ENCODE results near the gene CMTM8.

Gene CMTM8

DNA sequence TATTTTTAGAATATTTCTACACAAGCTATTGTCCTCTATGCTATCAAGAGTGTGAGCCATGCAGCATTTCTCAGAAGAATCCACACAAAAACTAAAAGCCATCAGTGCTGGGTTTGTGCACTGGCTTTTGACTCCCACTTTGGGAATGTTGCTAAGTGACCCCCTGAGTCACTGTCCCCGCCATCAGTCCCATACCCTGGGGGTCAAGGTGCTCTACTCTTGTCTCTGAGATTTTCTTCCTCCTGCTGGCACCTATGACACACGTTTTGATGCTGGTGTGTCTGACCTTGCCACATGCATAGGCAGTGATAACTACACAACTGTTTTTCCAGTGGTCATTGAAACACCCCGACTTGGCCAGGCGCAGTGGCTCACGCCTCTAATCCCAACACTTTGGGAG lies 173.0 kb downstream of the CMTM8 start:
- no peak overlapping the region for H3K4me3 ChIP-seq (ENCODE audit: low read depth, low read length)
- TF ChIP-seq, protein P1, sequence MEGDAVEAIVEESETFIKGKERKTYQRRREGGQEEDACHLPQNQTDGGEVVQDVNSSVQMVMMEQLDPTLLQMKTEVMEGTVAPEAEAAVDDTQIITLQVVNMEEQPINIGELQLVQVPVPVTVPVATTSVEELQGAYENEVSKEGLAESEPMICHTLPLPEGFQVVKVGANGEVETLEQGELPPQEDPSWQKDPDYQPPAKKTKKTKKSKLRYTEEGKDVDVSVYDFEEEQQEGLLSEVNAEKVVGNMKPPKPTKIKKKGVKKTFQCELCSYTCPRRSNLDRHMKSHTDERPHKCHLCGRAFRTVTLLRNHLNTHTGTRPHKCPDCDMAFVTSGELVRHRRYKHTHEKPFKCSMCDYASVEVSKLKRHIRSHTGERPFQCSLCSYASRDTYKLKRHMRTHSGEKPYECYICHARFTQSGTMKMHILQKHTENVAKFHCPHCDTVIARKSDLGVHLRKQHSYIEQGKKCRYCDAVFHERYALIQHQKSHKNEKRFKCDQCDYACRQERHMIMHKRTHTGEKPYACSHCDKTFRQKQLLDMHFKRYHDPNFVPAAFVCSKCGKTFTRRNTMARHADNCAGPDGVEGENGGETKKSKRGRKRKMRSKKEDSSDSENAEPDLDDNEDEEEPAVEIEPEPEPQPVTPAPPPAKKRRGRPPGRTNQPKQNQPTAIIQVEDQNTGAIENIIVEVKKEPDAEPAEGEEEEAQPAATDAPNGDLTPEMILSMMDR (IDR thresholded peaks at IDR 0.05; ENCODE audit: low read depth, low read length): no peak

DNA sequence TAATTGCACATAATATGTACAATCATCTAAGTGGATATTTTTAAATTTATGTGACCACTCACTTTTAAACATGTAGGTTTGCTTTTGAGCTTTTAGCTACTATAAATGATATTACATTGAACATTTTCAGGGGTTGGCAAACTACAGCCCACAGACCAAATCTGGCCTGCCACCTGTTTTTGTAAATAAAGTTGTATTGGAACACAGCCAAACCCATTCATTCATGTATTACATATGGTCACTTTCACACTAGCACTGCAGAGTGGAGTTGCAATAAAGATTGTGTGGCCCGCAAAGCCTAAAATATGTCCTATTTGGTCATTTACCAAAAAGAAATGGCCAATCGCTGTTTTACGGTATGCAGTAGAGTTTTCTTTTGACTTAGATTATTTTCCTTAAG lies 174.4 kb downstream of the CMTM8 start:
- TF ChIP-seq, protein P1 (IDR thresholded peaks at IDR 0.05; ENCODE audit: low read depth, low read length): no peak
- no peak overlapping the region for H3K4me3 ChIP-seq (ENCODE audit: low read depth, low read length)

DNA sequence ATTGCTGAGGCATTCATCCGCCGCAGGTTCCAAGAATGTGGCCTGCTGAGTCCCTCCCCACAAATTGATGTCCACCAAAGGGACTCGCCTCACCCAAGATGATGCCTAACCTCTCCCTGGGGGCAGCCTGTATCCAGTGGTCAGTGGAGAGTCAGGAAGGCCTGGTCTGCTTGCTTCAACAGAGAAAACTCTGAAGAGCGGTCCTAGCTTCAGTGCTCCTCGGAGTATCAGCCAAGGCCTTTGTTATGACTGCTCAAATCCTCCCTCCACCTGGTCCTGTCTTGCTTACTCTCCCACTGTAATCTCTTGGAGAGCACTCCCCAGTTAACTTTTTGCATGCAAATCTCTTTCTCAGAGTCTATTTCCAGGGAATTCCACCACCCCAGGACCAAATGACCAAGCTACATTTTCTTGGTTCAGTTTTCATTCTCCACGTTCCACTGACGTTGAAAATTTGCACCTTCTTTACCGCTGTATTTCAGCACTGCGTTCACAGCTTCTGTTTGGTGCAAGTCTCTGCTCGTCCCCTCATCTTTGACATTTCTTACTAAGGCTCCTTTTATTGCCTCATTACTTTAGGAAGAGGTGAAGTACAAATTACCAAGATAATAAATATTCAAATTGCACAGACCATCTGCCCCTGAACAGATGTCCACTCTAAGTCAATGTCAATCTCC lies 175.5 kb downstream of the CMTM8 start:
- TF ChIP-seq, protein P1 (IDR thresholded peaks at IDR 0.05; ENCODE audit: low read depth, low read length): no peak
- no peak overlapping the region for H3K4me3 ChIP-seq (ENCODE audit: low read depth, low read length)

DNA sequence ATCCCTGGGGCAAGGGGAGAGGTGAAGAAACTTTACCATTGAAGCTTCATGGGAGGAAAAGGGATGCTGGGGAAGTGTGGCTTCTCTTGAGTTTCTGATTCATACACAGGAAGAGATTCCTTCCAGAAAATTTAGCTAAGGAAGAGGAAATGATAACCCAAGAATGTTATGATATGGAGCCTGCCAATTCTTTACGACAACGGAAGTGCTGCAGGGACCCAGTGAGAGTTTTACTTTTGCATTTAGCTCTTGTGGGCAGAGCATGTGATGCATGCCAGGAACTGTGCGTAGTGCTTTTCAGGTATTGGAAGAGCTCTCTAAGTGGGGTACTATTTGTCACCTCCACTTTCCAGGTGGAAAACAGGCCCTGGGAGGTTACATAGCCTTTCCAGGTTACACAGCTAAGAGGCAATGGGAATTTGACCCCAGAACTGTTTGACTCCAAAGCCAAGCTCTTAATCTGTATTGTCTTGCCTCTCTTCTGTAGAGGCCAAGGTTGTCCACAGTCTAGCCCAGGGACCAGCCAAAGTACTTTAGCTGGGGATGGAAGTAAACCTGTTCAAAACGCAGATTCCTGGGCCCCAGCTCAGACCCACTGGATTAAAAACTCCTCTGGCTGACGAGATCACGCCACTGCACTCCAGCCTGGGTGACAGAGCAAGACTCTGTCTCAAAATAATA lies 176.2 kb downstream of the CMTM8 start:
- H3K4me3 ChIP-seq (ENCODE audit: low read depth, low read length): no peak overlapping the region
- TF ChIP-seq, protein P1 (IDR thresholded peaks at IDR 0.05; ENCODE audit: low read depth, low read length): no peak

DNA sequence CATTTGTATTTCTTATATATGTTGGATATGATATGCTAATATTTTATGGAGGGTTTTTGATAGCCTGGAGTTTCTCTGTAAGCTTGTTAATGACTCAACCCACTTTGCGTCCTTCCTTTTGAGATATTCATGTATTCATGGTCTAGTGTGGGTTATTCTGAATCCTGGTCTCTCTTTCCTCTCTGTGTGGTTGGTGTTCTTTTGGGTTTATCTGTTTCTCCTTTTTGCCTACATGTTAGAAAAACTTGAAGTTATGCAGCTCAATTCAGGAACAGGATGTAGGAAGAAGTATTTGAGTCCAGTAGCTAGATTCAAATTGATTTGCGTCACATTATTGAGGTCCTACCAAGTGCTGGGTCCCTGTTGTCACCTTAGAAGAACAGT lies 181.3 kb downstream of the CMTM8 start:
- TF ChIP-seq, protein P1 (IDR thresholded peaks at IDR 0.05; ENCODE audit: low read depth, low read length): no peak
- no peak overlapping the region for H3K4me3 ChIP-seq (ENCODE audit: low read depth, low read length)

Data from WI38 (cell line).